Adrenal gland (tissue), 12 donors: ENCODE data around the gene PSMD2. TPM values are rescaled to one million over a fixed set of nuclear protein-coding genes. Genes with fewer than 3 reads are reported as not detected.

ENCODE experiments used
- DNase-seq, 7 donors: peaks; one replicate each; pipeline ENCODE4 v3.0.0-alpha.2; 2019 to 2020
- H3K27ac ChIP-seq, 5 donors: fragments of 200-600 bp; sonication (generic) in 4 of 5; 1 replicate in 3 of 5; 2 replicates in 2 of 5; pipeline versions ENCODE4 v1.5.1 to v1.8.0; 2016 to 2020; ENCODE audit warnings: mild to moderate bottlenecking in 1 of 5
- H3K27me3 ChIP-seq: fragments of 200-600 bp; 2 replicates; pipeline ENCODE4 v1.8.0; 2021
- H3K36me3 ChIP-seq, 2 donors: fragments of 200-600 bp; replicated peaks in 1 of 2; 1 replicate in 1 of 2; 2 replicates in 1 of 2; pipeline versions ENCODE4 v1.5.1 to v1.8.0; 2018 to 2022
- H3K4me1 ChIP-seq, 2 donors: fragments of 200-600 bp; replicated peaks in 1 of 2; 1 replicate in 1 of 2; 2 replicates in 1 of 2; pipeline versions ENCODE4 v1.5.1 to v1.8.0; 2018 to 2021
- H3K4me3 ChIP-seq, 4 donors: fragments of 200-600 bp; sonication (generic) in 3 of 4; one replicate each; pipeline ENCODE4 v1.5.1; 2016 to 2018
- H3K9me3 ChIP-seq, 3 donors: fragments of 200-600 bp; sonication (generic) in 1 of 3; replicated peaks in 1 of 3; 1 replicate in 2 of 3; 2 replicates in 1 of 3; pipeline versions ENCODE4 v1.5.1 to v1.8.0; 2016 to 2021
- CTCF ChIP-seq, 6 experiments: fragments of 450-650 bp in 4 of 6; fragments of 200-600 bp in 2 of 6; sonication (generic) in 1 of 6; IDR thresholded peaks; 1 replicate in 5 of 6; 2 replicates in 1 of 6; pipeline versions ENCODE4 v1.5.1 to v1.8.0; 2016 to 2021; ENCODE audit warnings: antibody characterized with exemption in 6 of 6, mild to moderate bottlenecking in 2 of 6, moderate library complexity in 1 of 6
- POLR2A ChIP-seq, 2 donors: fragments of 450-650 bp; IDR thresholded peaks; one replicate each; pipeline ENCODE4 v1.6.1; 2017; ENCODE audit warnings: antibody characterized with exemption in 2 of 2, mild to moderate bottlenecking in 2 of 2, moderate library complexity in 1 of 2
- WGBS, 4 donors: extraction: QIAGEN DNeasy Blood & Tissue Kit in 2 of 4; methylation state at CpG; one replicate each; pipeline versions ENCODE4 v1.1.5 to v1.1.7; 2013 to 2017; 5-methylcytosine and 5-hydroxymethylcytosine counted together
- intact Hi-C, 2 donors: fragments of 100-400 bp; cut with DNase I; formaldehyde crosslinking; loops; one replicate each; pipeline versions ENCODE4 v1.14.1 to v1.15.0; 2022 to 2023
- polyA plus RNA-seq, 3 donors: library from polyadenylated mRNA; stranded (reverse); fragments of 200-250 nt in 2 of 3; fragments of 350-450 nt in 1 of 3; fragmentation: Illumina TruSeq in 1 of 3; extraction: RNeasy Lipid Tissue Mini Kit (QIAGEN cat#74804) in 1 of 3; gene quantifications; one replicate each; pipeline ENCODE4 v1.2.3, GENCODE V29; 2013 to 2014
- total RNA-seq, 9 donors: library from RNA; depleted of rRNA in 4 of 9; stranded (reverse); fragments of >200 nt in 4 of 9; fragments of 120-200 nt in 1 of 9; fragmentation: NEBNext Ultra II Directional in 1 of 9; extraction: Animal tissue kit (Norgen Biotek cat#: 25700) in 1 of 9; gene quantifications; one replicate each; pipeline versions ENCODE4 v1.1.0 to v1.2.4, GENCODE V29; 2013 to 2023
- donor health status: healthy with polysubstance abuse.
- donor health status: Bipolar disorder and iron deficiency.
- donor health status: DM: yes; HTN: yes; CAD: no.
- donor health status: DM: no; HTN: no; CAD: no.
- donor health status: DM: no; HTN: no; CAD: no.
- donor health status: DM: yes; HTN: yes; CAD: no.

The PSMD2 gene
- total and polyA plus RNA-seq, 12 donors, result 65.1 to 412 (median 235) TPM

GRCh38 chr3:184320104-184320445 is 21.0 kb downstream of the PSMD2 start:
- Histone ChIP-seq H3K27me3 (no peaks in the 10 kb centered on the region), H3K27ac (peak overlapping the region; percentile 23 to 98 (median 88)), H3K36me3 (peaks cover 0 to 74% of the 10 kb centered on the region in 2 donors), H3K4me1 (peaks cover 71 to 80% of the 10 kb centered on the region in 2 donors), H3K4me3 (peak overlapping the region in 1 of 4 donors; percentile 44), H3K9me3 (no peaks in the 10 kb centered on the region)
- DNase-seq, result peak; percentile 98 to 99 (median 99)
- intact Hi-C loops, result no loop called here
- WGBS, 4 donors, result 0 to 1% (median 0%) methylated on average over 1 to 4 of the region's 4 CpGs; no CpG with 5 or more reads in 1 of the 4 donors
- TF ChIP-seq CTCF (IDR thresholded peaks at IDR 0.05) (no peak), POLR2A (IDR thresholded peaks at IDR 0.05) (no peak)

DNA sequence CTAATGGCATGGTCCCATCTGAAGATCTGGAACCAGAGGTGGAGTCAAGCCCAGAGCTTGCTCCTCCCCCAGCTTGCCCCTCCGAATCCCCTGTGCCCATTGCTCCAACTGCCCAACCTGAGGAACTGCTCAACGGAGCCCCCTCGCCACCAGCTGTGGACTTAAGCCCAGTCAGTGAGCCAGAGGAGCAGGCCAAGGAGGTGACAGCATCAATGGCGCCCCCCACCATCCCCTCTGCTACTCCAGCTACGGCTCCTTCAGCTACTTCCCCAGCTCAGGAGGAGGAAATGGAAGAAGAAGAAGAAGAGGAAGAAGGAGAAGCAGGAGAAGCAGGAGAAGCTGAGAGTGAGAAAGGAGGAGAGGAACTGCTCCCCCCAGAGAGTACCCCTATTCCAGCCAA is 22.6 kb downstream of the PSMD2 start:
- DNase-seq, result no peak

DNA sequence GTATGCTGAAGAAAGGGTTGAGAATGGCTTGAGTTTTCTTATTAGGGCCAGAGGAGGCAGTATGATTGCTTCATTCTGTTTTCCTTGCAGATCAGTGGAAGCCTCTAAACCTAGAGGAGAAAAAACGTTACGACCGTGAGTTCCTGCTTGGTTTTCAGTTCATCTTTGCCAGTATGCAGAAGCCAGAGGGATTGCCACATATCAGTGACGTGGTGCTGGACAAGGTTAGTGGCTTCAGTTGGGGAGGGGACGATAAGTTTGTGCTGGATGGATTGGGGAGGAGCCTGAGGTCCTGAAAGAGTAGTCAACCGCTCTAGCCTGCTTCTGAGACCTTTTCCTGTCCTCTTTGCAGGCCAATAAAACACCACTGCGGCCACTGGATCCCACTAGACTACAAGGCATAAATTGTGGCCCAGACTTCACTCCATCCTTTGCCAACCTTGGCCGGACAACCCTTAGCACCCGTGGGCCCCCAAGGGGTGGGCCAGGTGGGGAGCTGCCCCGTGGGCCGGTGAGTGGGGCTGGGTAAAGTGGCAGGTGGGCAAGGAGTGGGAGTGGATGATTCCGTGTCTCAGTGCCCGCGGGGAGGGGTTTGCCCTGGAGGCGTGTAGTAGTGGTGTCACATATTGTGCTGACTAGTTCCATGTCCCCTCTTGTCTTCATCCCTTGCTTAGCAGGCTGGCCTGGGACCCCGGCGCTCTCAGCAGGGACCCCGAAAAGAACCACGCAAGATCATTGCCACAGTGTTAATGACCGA is 23.9 kb downstream of the PSMD2 start:
- H3K27ac ChIP-seq, result peak overlapping the region; percentile 61 to 98 (median 82)
- H3K4me1 ChIP-seq, result peaks cover 51 to 57% of the 10 kb centered on the region in 2 donors
- H3K27me3 ChIP-seq, result no peaks in the 10 kb centered on the region
- no peak overlapping the region for H3K4me3 ChIP-seq
- peak in 3 of 6 experiments; percentile 10 to 27 (median 24) for TF ChIP-seq CTCF (IDR thresholded peaks at IDR 0.05)
- peak in 1 of 2 donors; percentile 74 for TF ChIP-seq POLR2A (IDR thresholded peaks at IDR 0.05)
- intact Hi-C loops, result no loop called here
- H3K36me3 ChIP-seq, result peaks cover 0 to 89% of the 10 kb centered on the region in 2 donors
- peak; percentile 89 to 97 (median 96) for DNase-seq
- WGBS, 4 donors, result 53 to 61% (median 57%) methylated on average over 11 to 20 of the region's 20 CpGs
- H3K9me3 ChIP-seq, result no peaks in the 10 kb centered on the region

More for the DNA sequence above, 22.6 kb downstream of the PSMD2 start:
- intact Hi-C loops, result no loop called here
- 73 to 78% (median 76%) methylated on average over 5 of the region's 5 CpGs for WGBS, 4 donors
- no peak for TF ChIP-seq CTCF (IDR thresholded peaks at IDR 0.05)
- TF ChIP-seq POLR2A (IDR thresholded peaks at IDR 0.05), result no peak
- no peaks in the 10 kb centered on the region for H3K9me3 ChIP-seq
- peaks cover 62 to 69% of the 10 kb centered on the region in 2 donors for H3K4me1 ChIP-seq
- no peak overlapping the region for H3K4me3 ChIP-seq
- H3K27me3 ChIP-seq, result no peaks in the 10 kb centered on the region
- H3K27ac ChIP-seq, result peak overlapping the region; percentile 4 to 98 (median 82)
- peaks cover 0 to 89% of the 10 kb centered on the region in 2 donors for H3K36me3 ChIP-seq

- 40 to 61% (median 53%) methylated on average over 8 of the region's 8 CpGs for WGBS, 4 donors
- intact Hi-C loops, result no loop called here
- no peak for TF ChIP-seq CTCF (IDR thresholded peaks at IDR 0.05)
- TF ChIP-seq POLR2A (IDR thresholded peaks at IDR 0.05), result peak in 1 of 2 donors; percentile 30
- H3K4me3 ChIP-seq, result no peak overlapping the region
- H3K27ac ChIP-seq, result peak overlapping the region; percentile 15 to 98 (median 77)
- H3K9me3 ChIP-seq, result no peaks in the 10 kb centered on the region
- DNase-seq, result peak; percentile 54 to 89 (median 80)
- H3K4me1 ChIP-seq, result peaks cover 44 to 49% of the 10 kb centered on the region in 2 donors
- peaks cover 0 to 89% of the 10 kb centered on the region in 2 donors for H3K36me3 ChIP-seq
- H3K27me3 ChIP-seq, result no peaks in the 10 kb centered on the region
Observed at GRCh38 chr3:184323696-184324095, 24.7 kb downstream of the PSMD2 start.
